GM12878 (cell line): Measurements from ENCODE around the gene GOLGA6D. TPM values are rescaled to one million over a fixed set of nuclear protein-coding genes. Genes with fewer than 3 reads are reported as not detected.

Experiments used
- BCL11A ChIP-seq: IDR thresholded peaks from 2 replicates; pipeline ENCODE4 v1.6.1; 2011; ENCODE audit warnings: low read depth, low read length
- BHLHE40 ChIP-seq, 2 experiments: fragments of 450-650 bp in 1 of 2; IDR thresholded peaks; 2 replicates each; pipeline ENCODE4 v1.6.1; 2011 to 2017; ENCODE audit warnings: low read depth in 2 of 2, borderline replicate concordance in 1 of 2, improper control_type of control experiment in 1 of 2, low read length in 1 of 2, mild to moderate bottlenecking in 1 of 2
- CHD2 ChIP-seq: IDR thresholded peaks from 2 replicates; pipeline ENCODE4 v1.6.1; 2011; ENCODE audit warnings: low read depth, low read length, improper control_type of control experiment, borderline replicate concordance
- HDGF ChIP-seq: fragments of 450-650 bp; IDR thresholded peaks from 2 replicates; pipeline ENCODE4 v1.6.1; 2016; ENCODE audit warnings: antibody characterized with exemption
- NFYA ChIP-seq: IDR thresholded peaks from 2 replicates; pipeline ENCODE4 v1.6.1; 2011; ENCODE audit warnings: low read depth, mild to moderate bottlenecking, low read length, improper control_type of control experiment, borderline replicate concordance
- POU2F2 ChIP-seq: IDR thresholded peaks from 3 replicates; pipeline ENCODE4 v1.6.1; 2011; ENCODE audit warnings: low read depth, mild to moderate bottlenecking, low read length, borderline replicate concordance
- SMC3 ChIP-seq: IDR thresholded peaks from 2 replicates; pipeline ENCODE4 v1.6.1; 2011; ENCODE audit warnings: low read length, improper control_type of control experiment, borderline replicate concordance
- TARDBP ChIP-seq: IDR thresholded peaks from 2 replicates; pipeline ENCODE4 v1.6.1; 2016; ENCODE audit warnings: borderline replicate concordance
- YY1 ChIP-seq: IDR thresholded peaks from 2 replicates; pipeline ENCODE4 v1.6.1; 2011; ENCODE audit warnings: low read depth, mild to moderate bottlenecking, low read length
- polyA plus RNA-seq, 11 experiments: library from polyadenylated mRNA; depleted of rRNA in 4 of 11; unstranded in 6 of 11; stranded (reverse) in 5 of 11; fragments of >200 nt; fragmentation: Nextera tagmentation in 4 of 11; fragmentation: Illumina TruSeq in 1 of 11; extraction: Ambion mirVana in 4 of 11; extraction: Trizol in 1 of 11; gene quantifications; 1 replicate in 1 of 11; 2 replicates in 10 of 11; pipeline versions ENCODE4 v1.2.1 to v1.2.3, GENCODE V29; 2011 to 2016; ENCODE audit warnings: inconsistent platforms in 2 of 11, missing spikeins in 2 of 11, low read depth in 1 of 11
- total RNA-seq, 4 experiments: library from RNA; depleted of rRNA in 3 of 4; stranded (reverse); fragments of >200 nt in 3 of 4; fragmentation: Illumina TruSeq in 1 of 4; extraction: Trizol in 1 of 4; gene quantifications; 2 replicates each; pipeline versions ENCODE4 v1.2.1 to v1.2.3, GENCODE V29; 2013 to 2021
- TF ChIP-seq, protein P1 (sequence below): fragments of 450-650 bp; IDR thresholded peaks from 2 replicates; pipeline ENCODE4 v1.6.1; 2018; ENCODE audit warnings: borderline replicate concordance, mild to moderate bottlenecking; ENCODE audit not compliant: partially characterized antibody
- TF ChIP-seq, protein P2 (sequence below): fragments of 150-350 bp; IDR thresholded peaks from 2 replicates; pipeline ENCODE4 v1.6.1; 2016; ENCODE audit warnings: low read depth, low read length
- TF ChIP-seq, protein P3 (sequence below): IDR thresholded peaks from 2 replicates; pipeline ENCODE4 v1.6.1; 2012; ENCODE audit warnings: low read depth, low read length, improper control_type of control experiment
- TF ChIP-seq, protein P4 (sequence below): fragments of 450-650 bp; formaldehyde crosslinking; IDR thresholded peaks from 2 replicates; pipeline ENCODE4 v1.4.0; 2022; ENCODE audit warnings: mild to moderate bottlenecking, moderate library complexity
- TF ChIP-seq, protein P5 (sequence below): fragments of 450-650 bp; formaldehyde crosslinking; IDR thresholded peaks from 2 replicates; pipeline ENCODE4 v1.4.0; 2020; ENCODE audit warnings: mild to moderate bottlenecking, moderate library complexity

Gene GOLGA6D
- total and polyA plus RNA-seq, 10 of the 15 experiments (the other 5 are each of a cell fraction or from before 2014, with no cell fraction given): not detected

DNA sequence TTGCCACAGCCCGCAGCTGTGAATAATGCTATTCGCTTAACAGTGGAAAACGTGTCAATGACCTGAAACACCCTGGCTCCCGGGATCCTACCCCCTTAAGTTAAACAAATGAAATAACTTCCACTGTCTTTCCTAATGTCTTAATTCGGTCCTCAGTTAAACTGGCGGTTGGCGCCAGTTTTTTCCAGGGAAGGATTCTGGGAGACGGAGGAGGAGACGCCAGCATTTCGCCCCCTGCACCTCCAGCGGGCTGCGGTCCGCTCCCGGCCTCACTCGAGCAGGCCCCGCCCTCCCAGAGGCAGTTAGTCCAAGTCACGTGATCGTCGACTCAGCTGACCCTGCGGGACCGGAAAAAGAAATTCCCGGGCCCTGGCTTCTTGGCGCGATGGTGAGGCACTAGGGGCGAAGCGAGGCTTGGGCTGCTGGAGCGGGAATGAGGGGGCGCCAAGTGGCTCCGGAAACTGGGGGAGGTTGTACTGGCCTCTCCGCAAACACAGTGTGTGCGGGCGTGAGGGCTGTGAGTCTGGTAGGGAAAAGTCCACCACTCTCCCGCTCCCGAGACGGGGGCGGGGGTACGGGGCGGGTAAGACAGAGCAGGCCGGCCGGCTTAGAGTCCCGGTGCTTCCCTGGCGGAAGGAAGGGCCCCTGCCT lies 53.2 kb downstream of the GOLGA6D start, which contains the start of gene COMMD4 (continued):
- TF ChIP-seq, protein P1, sequence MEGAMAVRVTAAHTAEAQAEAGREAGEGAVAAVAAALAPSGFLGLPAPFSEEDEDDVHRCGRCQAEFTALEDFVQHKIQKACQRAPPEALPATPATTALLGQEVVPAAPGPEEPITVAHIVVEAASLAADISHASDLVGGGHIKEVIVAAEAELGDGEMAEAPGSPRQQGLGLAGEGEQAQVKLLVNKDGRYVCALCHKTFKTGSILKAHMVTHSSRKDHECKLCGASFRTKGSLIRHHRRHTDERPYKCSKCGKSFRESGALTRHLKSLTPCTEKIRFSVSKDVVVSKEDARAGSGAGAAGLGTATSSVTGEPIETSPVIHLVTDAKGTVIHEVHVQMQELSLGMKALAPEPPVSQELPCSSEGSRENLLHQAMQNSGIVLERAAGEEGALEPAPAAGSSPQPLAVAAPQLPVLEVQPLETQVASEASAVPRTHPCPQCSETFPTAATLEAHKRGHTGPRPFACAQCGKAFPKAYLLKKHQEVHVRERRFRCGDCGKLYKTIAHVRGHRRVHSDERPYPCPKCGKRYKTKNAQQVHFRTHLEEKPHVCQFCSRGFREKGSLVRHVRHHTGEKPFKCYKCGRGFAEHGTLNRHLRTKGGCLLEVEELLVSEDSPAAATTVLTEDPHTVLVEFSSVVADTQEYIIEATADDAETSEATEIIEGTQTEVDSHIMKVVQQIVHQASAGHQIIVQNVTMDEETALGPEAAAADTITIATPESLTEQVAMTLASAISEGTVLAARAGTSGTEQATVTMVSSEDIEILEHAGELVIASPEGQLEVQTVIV: peak; percentile 39
- TF ChIP-seq NFYA: no peak
- TF ChIP-seq BHLHE40 (IDR thresholded peaks at IDR 0.05; ENCODE audit: borderline replicate concordance in 1 of 2, low read depth in 2 of 2, low read length in 1 of 2): peak; percentile 61 to 92; a peak in 3 of 4 replicates
- no peak for TF ChIP-seq CHD2
- peak; percentile 80; the same call in 1 of the 2 replicates for TF ChIP-seq TARDBP
- TF ChIP-seq, protein P2, sequence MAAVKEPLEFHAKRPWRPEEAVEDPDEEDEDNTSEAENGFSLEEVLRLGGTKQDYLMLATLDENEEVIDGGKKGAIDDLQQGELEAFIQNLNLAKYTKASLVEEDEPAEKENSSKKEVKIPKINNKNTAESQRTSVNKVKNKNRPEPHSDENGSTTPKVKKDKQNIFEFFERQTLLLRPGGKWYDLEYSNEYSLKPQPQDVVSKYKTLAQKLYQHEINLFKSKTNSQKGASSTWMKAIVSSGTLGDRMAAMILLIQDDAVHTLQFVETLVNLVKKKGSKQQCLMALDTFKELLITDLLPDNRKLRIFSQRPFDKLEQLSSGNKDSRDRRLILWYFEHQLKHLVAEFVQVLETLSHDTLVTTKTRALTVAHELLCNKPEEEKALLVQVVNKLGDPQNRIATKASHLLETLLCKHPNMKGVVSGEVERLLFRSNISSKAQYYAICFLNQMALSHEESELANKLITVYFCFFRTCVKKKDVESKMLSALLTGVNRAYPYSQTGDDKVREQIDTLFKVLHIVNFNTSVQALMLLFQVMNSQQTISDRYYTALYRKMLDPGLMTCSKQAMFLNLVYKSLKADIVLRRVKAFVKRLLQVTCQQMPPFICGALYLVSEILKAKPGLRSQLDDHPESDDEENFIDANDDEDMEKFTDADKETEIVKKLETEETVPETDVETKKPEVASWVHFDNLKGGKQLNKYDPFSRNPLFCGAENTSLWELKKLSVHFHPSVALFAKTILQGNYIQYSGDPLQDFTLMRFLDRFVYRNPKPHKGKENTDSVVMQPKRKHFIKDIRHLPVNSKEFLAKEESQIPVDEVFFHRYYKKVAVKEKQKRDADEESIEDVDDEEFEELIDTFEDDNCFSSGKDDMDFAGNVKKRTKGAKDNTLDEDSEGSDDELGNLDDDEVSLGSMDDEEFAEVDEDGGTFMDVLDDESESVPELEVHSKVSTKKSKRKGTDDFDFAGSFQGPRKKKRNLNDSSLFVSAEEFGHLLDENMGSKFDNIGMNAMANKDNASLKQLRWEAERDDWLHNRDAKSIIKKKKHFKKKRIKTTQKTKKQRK: no peak
- TF ChIP-seq YY1: peak; percentile 68; the same call in 1 of the 2 replicates
- TF ChIP-seq, protein P3, sequence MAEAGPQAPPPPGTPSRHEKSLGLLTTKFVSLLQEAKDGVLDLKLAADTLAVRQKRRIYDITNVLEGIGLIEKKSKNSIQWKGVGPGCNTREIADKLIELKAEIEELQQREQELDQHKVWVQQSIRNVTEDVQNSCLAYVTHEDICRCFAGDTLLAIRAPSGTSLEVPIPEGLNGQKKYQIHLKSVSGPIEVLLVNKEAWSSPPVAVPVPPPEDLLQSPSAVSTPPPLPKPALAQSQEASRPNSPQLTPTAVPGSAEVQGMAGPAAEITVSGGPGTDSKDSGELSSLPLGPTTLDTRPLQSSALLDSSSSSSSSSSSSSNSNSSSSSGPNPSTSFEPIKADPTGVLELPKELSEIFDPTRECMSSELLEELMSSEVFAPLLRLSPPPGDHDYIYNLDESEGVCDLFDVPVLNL: no peak; the same call in 1 of the 2 replicates
- TF ChIP-seq HDGF: no peak
- TF ChIP-seq, protein P4, sequence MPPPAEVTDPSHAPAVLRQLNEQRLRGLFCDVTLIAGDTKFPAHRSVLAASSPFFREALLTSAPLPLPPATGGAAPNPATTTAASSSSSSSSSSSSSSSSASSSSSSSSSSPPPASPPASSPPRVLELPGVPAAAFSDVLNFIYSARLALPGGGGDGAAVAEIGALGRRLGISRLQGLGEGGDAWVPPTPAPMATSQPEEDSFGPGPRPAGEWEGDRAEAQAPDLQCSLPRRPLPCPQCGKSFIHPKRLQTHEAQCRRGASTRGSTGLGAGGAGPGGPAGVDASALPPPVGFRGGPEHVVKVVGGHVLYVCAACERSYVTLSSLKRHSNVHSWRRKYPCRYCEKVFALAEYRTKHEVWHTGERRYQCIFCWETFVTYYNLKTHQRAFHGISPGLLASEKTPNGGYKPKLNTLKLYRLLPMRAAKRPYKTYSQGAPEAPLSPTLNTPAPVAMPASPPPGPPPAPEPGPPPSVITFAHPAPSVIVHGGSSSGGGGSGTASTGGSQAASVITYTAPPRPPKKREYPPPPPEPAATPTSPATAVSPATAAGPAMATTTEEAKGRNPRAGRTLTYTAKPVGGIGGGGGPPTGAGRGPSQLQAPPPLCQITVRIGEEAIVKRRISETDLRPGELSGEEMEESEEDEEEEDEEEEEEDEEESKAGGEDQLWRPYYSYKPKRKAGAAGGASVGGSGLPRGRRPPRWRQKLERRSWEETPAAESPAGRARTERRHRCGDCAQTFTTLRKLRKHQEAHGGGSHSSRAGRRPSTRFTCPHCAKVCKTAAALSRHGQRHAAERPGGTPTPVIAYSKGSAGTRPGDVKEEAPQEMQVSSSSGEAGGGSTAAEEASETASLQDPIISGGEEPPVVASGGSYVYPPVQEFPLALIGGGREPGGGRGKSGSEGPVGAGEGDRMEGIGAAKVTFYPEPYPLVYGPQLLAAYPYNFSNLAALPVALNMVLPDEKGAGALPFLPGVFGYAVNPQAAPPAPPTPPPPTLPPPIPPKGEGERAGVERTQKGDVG: peak; percentile 88
- TF ChIP-seq SMC3: no peak
- TF ChIP-seq, protein P5, sequence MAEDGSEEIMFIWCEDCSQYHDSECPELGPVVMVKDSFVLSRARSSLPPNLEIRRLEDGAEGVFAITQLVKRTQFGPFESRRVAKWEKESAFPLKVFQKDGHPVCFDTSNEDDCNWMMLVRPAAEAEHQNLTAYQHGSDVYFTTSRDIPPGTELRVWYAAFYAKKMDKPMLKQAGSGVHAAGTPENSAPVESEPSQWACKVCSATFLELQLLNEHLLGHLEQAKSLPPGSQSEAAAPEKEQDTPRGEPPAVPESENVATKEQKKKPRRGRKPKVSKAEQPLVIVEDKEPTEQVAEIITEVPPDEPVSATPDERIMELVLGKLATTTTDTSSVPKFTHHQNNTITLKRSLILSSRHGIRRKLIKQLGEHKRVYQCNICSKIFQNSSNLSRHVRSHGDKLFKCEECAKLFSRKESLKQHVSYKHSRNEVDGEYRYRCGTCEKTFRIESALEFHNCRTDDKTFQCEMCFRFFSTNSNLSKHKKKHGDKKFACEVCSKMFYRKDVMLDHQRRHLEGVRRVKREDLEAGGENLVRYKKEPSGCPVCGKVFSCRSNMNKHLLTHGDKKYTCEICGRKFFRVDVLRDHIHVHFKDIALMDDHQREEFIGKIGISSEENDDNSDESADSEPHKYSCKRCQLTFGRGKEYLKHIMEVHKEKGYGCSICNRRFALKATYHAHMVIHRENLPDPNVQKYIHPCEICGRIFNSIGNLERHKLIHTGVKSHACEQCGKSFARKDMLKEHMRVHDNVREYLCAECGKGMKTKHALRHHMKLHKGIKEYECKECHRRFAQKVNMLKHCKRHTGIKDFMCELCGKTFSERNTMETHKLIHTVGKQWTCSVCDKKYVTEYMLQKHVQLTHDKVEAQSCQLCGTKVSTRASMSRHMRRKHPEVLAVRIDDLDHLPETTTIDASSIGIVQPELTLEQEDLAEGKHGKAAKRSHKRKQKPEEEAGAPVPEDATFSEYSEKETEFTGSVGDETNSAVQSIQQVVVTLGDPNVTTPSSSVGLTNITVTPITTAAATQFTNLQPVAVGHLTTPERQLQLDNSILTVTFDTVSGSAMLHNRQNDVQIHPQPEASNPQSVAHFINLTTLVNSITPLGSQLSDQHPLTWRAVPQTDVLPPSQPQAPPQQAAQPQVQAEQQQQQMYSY (CRISPR knock-in tag): peak; percentile 60; the same call in 1 of the 2 replicates
- no peak for TF ChIP-seq BCL11A
- 0 out of 3 replicates have a peak, but pooled peaks have one; percentile 35 for TF ChIP-seq POU2F2
